Esophagus squamous epithelium (tissue), 4 donors: Measurements from ENCODE around the gene PTK7.

Source experiments
- POLR2A ChIP-seq, 4 donors: fragments of 450-650 bp; IDR thresholded peaks; one replicate each; pipeline ENCODE4 v1.6.1; 2017; ENCODE audit warnings: antibody characterized with exemption in 4 of 4, mild to moderate bottlenecking in 4 of 4, moderate library complexity in 3 of 4
- TF ChIP-seq, protein P1 (sequence below), 6 experiments: fragments of 450-650 bp in 4 of 6; fragments of 200-600 bp in 2 of 6; sonication (generic) in 2 of 6; IDR thresholded peaks; one replicate each; pipeline ENCODE4 v1.5.1; 2016 to 2019; ENCODE audit warnings: antibody characterized with exemption in 6 of 6, mild to moderate bottlenecking in 4 of 6, moderate library complexity in 4 of 6

DNA sequence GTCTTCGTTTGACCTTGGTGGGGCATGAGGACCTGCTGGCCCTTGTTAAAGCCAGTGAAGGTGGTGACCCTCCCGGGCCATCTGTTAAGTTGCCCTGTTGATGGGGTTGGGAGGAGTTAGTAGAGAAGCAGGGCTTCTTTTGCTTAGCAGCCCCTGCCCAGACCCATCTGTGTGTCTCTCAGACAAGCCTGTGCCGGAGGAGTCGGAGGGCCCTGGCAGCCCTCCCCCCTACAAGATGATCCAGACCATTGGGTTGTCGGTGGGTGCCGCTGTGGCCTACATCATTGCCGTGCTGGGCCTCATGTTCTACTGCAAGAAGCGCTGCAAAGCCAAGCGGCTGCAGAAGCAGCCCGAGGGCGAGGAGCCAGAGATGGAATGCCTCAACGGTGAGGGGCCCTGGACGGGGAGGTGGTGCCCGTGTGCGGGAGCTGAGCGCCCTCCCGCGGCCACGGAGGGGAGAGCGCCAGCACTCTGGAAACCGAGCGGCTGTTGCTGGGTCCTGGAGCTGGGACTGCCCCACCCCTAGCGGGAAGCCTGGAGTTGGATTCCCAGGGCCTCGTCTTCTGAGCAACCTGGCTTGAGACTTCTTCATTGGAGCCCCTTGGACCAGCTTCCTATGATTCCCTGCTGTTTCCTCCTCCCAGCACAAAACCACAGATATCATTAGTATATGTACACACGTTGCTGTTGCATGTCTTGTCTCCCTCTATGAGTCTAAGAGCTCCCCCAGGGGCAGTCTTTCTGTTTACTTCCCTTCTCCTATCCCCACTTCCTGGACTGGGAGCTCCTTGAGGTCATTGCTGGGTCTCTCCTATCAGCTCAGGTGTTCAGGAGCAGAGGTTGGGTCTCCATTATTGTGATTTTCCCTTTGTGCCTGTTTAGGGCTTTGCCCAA lies 67.4 kb downstream of the PTK7 start:
- TF ChIP-seq, protein P1, sequence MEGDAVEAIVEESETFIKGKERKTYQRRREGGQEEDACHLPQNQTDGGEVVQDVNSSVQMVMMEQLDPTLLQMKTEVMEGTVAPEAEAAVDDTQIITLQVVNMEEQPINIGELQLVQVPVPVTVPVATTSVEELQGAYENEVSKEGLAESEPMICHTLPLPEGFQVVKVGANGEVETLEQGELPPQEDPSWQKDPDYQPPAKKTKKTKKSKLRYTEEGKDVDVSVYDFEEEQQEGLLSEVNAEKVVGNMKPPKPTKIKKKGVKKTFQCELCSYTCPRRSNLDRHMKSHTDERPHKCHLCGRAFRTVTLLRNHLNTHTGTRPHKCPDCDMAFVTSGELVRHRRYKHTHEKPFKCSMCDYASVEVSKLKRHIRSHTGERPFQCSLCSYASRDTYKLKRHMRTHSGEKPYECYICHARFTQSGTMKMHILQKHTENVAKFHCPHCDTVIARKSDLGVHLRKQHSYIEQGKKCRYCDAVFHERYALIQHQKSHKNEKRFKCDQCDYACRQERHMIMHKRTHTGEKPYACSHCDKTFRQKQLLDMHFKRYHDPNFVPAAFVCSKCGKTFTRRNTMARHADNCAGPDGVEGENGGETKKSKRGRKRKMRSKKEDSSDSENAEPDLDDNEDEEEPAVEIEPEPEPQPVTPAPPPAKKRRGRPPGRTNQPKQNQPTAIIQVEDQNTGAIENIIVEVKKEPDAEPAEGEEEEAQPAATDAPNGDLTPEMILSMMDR (IDR thresholded peaks at IDR 0.05) = peak; percentile 83 to 98 (median 92)
- no peak for TF ChIP-seq POLR2A (IDR thresholded peaks at IDR 0.05)
